WTC11 (cell line): Measurements from ENCODE around the gene NAPB. TPM values are rescaled to one million over a fixed set of nuclear protein-coding genes. Genes with fewer than 3 reads are reported as not detected.
A peak's percentile ranks its signal among the peaks of the same experiment; 100 is the strongest.

Source experiments
- ATAC-seq: fragments of 200-7000 bp; cut with Tn5 transposase; 2 replicates; pipeline ENCODE4 v1.10.0; 2021; ENCODE audit warnings: mild to moderate bottlenecking, moderate library complexity
- CTCF ChIA-PET: fragments of 300-600 bp; sonication (Branson Sonifier 250); formaldehyde crosslinking; loops from one replicate; lab custom pipeline; 2021; ENCODE audit warnings: antibody characterized with exemption; lab: Charles Lee
- POLR2A ChIA-PET: fragments of 350-600 bp; sonication (Branson Sonifier 250); formaldehyde crosslinking; loops from one replicate; lab custom pipeline; 2021; ENCODE audit warnings: antibody characterized with exemption; lab: Charles Lee
- DNase-seq: peaks from one replicate; pipeline ENCODE4 v3.0.0; 2021; ENCODE audit warnings: low spot score
- H3K27ac Mint-ChIP-seq: 2 replicates; pipeline ENCODE4 v1.8.0; 2021; ENCODE audit warnings: mixed read lengths
- H3K27me3 Mint-ChIP-seq: 2 replicates; pipeline ENCODE4 v1.8.0; 2021; ENCODE audit warnings: low read depth, mild to moderate bottlenecking, moderate library complexity, mixed read lengths
- H3K36me3 Mint-ChIP-seq: 2 replicates; pipeline ENCODE4 v1.8.0; 2021; ENCODE audit warnings: mixed read lengths
- H3K4me1 Mint-ChIP-seq: 2 replicates; pipeline ENCODE4 v1.8.0; 2022; ENCODE audit warnings: mixed read lengths
- H3K4me3 Mint-ChIP-seq: 2 replicates; pipeline ENCODE4 v1.8.0; 2021; ENCODE audit warnings: mild to moderate bottlenecking, moderate library complexity, mixed read lengths
- H3K9me3 Mint-ChIP-seq: 2 replicates; pipeline ENCODE4 v1.8.0; 2021; ENCODE audit warnings: mixed read lengths
- ZNF121 ChIP-seq: sonication (generic); formaldehyde crosslinking; IDR thresholded peaks from 2 replicates; pipeline ENCODE4 v1.8.0; 2023; ENCODE audit warnings: missing genetic modification reagents
- ZNF423 ChIP-seq: fragments of 250-450 bp; sonication (Bioruptor Pico); IDR thresholded peaks from 2 replicates; pipeline ENCODE4 v2.1.2; 2022; ENCODE audit warnings: mild to moderate bottlenecking, moderate library complexity
- total RNA-seq: library from RNA; stranded (reverse); gene quantifications from 3 replicates; pipeline ENCODE4 v1.2.3, GENCODE V29; 2021
- TF ChIP-seq, protein P1 (sequence below): sonication (generic); formaldehyde crosslinking; IDR thresholded peaks from 2 replicates; pipeline ENCODE4 v1.8.1; 2022; ENCODE audit warnings: mild to moderate bottlenecking, moderate library complexity, missing genetic modification reagents
- TF ChIP-seq, protein P2 (sequence below): sonication (generic); formaldehyde crosslinking; IDR thresholded peaks from 2 replicates; pipeline ENCODE4 v1.8.1; 2022; ENCODE audit warnings: low read depth, mild to moderate bottlenecking, moderate library complexity, missing genetic modification reagents, borderline replicate concordance
- TF ChIP-seq, protein P3 (sequence below): sonication (generic); formaldehyde crosslinking; IDR thresholded peaks from 2 replicates; pipeline ENCODE4 v1.8.1; 2023; ENCODE audit warnings: mild to moderate bottlenecking, missing genetic modification reagents, moderate library complexity
- TF ChIP-seq, protein P4 (sequence below): sonication (generic); formaldehyde crosslinking; IDR thresholded peaks from 2 replicates; pipeline ENCODE4 v1.8.0; 2022; ENCODE audit warnings: mild to moderate bottlenecking, missing genetic modification reagents

Gene NAPB
- total RNA-seq, 1 experiment from 2014 or later: 12.9 TPM

DNA sequence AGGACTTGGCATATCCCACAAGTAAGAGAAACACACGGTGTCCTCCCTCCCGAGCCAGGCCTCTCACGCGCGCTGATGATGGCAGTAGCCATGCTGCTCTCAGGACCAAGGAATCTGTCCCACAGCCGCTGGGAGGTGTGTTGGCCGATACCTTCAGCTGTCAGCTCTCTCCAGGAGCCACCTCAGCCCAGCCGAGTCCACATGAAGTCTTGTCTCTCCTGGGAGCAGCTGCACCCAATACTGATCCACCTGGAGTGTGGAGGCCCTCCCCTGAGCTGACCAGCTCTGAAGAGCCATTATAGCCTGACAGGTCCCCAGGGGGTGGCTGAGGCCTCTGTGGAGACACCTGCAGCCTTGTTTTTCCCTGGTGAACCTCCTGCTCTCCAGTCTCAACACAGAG lies 94.5 kb downstream of the NAPB start (continued):
- TF ChIP-seq, protein P1, sequence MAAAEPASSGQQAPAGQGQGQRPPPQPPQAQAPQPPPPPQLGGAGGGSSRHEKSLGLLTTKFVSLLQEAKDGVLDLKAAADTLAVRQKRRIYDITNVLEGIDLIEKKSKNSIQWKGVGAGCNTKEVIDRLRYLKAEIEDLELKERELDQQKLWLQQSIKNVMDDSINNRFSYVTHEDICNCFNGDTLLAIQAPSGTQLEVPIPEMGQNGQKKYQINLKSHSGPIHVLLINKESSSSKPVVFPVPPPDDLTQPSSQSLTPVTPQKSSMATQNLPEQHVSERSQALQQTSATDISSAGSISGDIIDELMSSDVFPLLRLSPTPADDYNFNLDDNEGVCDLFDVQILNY (CRISPR knock-in tag): no peak
- TF ChIP-seq, protein P2, sequence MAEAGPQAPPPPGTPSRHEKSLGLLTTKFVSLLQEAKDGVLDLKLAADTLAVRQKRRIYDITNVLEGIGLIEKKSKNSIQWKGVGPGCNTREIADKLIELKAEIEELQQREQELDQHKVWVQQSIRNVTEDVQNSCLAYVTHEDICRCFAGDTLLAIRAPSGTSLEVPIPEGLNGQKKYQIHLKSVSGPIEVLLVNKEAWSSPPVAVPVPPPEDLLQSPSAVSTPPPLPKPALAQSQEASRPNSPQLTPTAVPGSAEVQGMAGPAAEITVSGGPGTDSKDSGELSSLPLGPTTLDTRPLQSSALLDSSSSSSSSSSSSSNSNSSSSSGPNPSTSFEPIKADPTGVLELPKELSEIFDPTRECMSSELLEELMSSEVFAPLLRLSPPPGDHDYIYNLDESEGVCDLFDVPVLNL (CRISPR knock-in tag): no peak

DNA sequence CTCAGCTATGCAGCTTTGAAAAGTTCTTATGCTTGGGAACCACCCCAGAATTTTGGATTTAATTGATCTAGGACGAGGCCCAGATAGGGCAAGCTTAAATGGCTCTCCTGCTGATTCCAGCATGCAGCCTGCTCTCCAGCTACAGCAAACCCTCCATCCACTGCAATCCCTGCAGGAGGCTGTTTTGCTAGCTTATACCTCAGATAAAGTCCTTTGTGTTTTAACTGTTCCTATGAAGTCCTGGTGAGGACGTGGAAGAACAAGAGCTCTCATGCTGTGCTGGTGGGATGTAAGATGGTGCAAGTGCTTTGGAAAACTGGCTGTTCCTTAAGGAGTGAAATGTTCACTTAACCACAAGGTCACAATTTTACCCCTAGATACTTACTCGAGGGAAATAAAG lies 96.2 kb downstream of the NAPB start:
- 0 out of 2 replicates have a peak, but pooled peaks cover 2% of the 10 kb centered on the region for H3K27me3 Mint-ChIP-seq
- ChIA-PET POLR2A (no interaction called here), CTCF (interaction anchor here (0.5 to 1.2 kb wide), 3 partner anchors 12 to 124 kb away, joined by 3 to 4 read pairs (median 3); no protein-coding TSS in a partner anchor)
- H3K27ac Mint-ChIP-seq: no peak overlapping the region
- H3K9me3 Mint-ChIP-seq: peaks cover 13% of the 10 kb centered on the region
- no peaks in the 10 kb centered on the region for H3K36me3 Mint-ChIP-seq
- peaks cover 8% of the 10 kb centered on the region for H3K4me1 Mint-ChIP-seq
- peak; percentile 40; the same call in 1 of the 2 replicates for TF ChIP-seq ZNF423 (CRISPR knock-in tag)
- TF ChIP-seq, protein P3, sequence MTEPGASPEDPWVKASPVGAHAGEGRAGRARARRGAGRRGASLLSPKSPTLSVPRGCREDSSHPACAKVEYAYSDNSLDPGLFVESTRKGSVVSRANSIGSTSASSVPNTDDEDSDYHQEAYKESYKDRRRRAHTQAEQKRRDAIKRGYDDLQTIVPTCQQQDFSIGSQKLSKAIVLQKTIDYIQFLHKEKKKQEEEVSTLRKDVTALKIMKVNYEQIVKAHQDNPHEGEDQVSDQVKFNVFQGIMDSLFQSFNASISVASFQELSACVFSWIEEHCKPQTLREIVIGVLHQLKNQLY (CRISPR knock-in tag): no peak
- TF ChIP-seq ZNF121: no peak
- TF ChIP-seq, protein P2 (CRISPR knock-in tag): no peak
- TF ChIP-seq, protein P4, sequence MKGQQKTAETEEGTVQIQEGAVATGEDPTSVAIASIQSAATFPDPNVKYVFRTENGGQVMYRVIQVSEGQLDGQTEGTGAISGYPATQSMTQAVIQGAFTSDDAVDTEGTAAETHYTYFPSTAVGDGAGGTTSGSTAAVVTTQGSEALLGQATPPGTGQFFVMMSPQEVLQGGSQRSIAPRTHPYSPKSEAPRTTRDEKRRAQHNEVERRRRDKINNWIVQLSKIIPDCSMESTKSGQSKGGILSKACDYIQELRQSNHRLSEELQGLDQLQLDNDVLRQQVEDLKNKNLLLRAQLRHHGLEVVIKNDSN (CRISPR knock-in tag): no peak
- ATAC-seq: peak; percentile 60
- H3K4me3 Mint-ChIP-seq: no peak overlapping the region
- DNase-seq: no peak

Other genes with a start within 250 kb of the NAPB start
- gene NXT1, start 70.7 kb downstream of the NAPB start, total RNA-seq: 18.5 to 19.5 TPM (median 18.8 TPM) in 3 replicates
- 9.5 to 11.2 TPM (median 10.1 TPM) in 3 replicates for gene GZF1, start 59.3 kb downstream of the NAPB start, total RNA-seq
- gene CSTL1, start 18.2 kb upstream of the NAPB start, total RNA-seq: not detected in 3 replicates
- gene CST11, start 31.4 kb upstream of the NAPB start, total RNA-seq: not detected in 3 replicates
- gene CST8, start 69.6 kb upstream of the NAPB start, total RNA-seq: not detected in 3 replicates
- not detected in 3 replicates for gene CST9L, start 147.0 kb upstream of the NAPB start, total RNA-seq
- gene CST9, start 184.4 kb upstream of the NAPB start, total RNA-seq: not detected in 3 replicates
- gene CST3, start 216.5 kb upstream of the NAPB start, total RNA-seq: 52.1 to 68.5 TPM (median 60.8 TPM) in 3 replicates